Skin epidermis (tissue), 12 donors: ENCODE results near the gene PHETA2.
"Not testable (repeated sequence)": the region's sequence is repeated elsewhere in the genome, so short reads cannot be mapped to it uniquely, and the experiment has no call there.

Experiments
- H3K27ac ChIP-seq, 21 experiments: fragments of 200-600 bp; sonication (generic) in 11 of 21; one replicate each; pipeline ENCODE4 v1.5.0; 2020; ENCODE audit warnings: mild to moderate bottlenecking in 3 of 21, inconsistent platforms in 2 of 21, moderate library complexity in 2 of 21
- H3K4me3 ChIP-seq, 7 experiments: fragments of 200-600 bp; sonication (generic) in 2 of 7; one replicate each; pipeline ENCODE4 v1.5.0; 2020; ENCODE audit warnings: inconsistent platforms in 2 of 7, mild to moderate bottlenecking in 2 of 7, moderate library complexity in 1 of 7

PHETA2 gene

GRCh38 chr22:42090596-42091454, 16.8 kb downstream of the PHETA2 start, which contains the start of gene NDUFA6:
Gene NDUFA6 (minus strand): TSS chr22:42090772. CDS start chr22:42090744, 28 bp downstream.
- peak within 1 kb of the TSS; percentile 66 to 95 (median 85) for H3K4me3 ChIP-seq

GRCh38 chr22:42091455-42091782, 17.4 kb downstream of the PHETA2 start:
- H3K4me3 ChIP-seq = peak overlapping the region; percentile 51 to 95 (median 85)
- H3K27ac ChIP-seq = peak overlapping the region in 20 of 21 experiments; percentile 69 to 98 (median 92)

More at GRCh38 chr22:42090596-42091454, 16.8 kb downstream of the PHETA2 start, which contains the start of gene NDUFA6:
- peak within 1 kb of the TSS; percentile 41 to 99 (median 94) for H3K27ac ChIP-seq

- no peak overlapping the region for H3K4me3 ChIP-seq
- no peak overlapping the region for H3K27ac ChIP-seq
Measured at GRCh38 chr22:42101199-42101598, 27.2 kb downstream of the PHETA2 start.

- not testable (repeated sequence) for H3K4me3 ChIP-seq, H3K27ac ChIP-seq
Measured at GRCh38 chr22:42104332-42104860, 30.3 kb downstream of the PHETA2 start.

GRCh38 chr22:42108848-42109247, 34.8 kb downstream of the PHETA2 start:
- Histone ChIP-seq H3K4me3 (no peak overlapping the region), H3K27ac (no peak overlapping the region)

- no peak overlapping the region for H3K4me3 ChIP-seq
- no peak overlapping the region for H3K27ac ChIP-seq
Measured at GRCh38 chr22:42111798-42112197, 37.8 kb downstream of the PHETA2 start.

GRCh38 chr22:42112793-42113192, 38.7 kb downstream of the PHETA2 start:
- H3K27ac ChIP-seq, H3K4me3 ChIP-seq: not testable (repeated sequence)

- Histone ChIP-seq H3K27ac (no peak overlapping the region), H3K4me3 (no peak overlapping the region)
Measured at GRCh38 chr22:42114721-42115120, 40.7 kb downstream of the PHETA2 start.

GRCh38 chr22:42115420-42115830, 41.4 kb downstream of the PHETA2 start:
- not testable (repeated sequence) for H3K4me3 ChIP-seq, H3K27ac ChIP-seq

- no peak overlapping the region for H3K4me3 ChIP-seq
Measured at GRCh38 chr22:42116848-42117424, 42.9 kb downstream of the PHETA2 start.

GRCh38 chr22:42120231-42121021, 46.4 kb downstream of the PHETA2 start:
- H3K4me3 ChIP-seq = not testable (repeated sequence)
- peak overlapping the region in 8 of 21 experiments; percentile 2 to 79 (median 37) for H3K27ac ChIP-seq

More at GRCh38 chr22:42116848-42117424, 42.9 kb downstream of the PHETA2 start:
- no peak overlapping the region for H3K27ac ChIP-seq

GRCh38 chr22:42123529-42123928, 49.5 kb downstream of the PHETA2 start:
- H3K4me3 ChIP-seq, H3K27ac ChIP-seq: not testable (repeated sequence)

- Histone ChIP-seq H3K4me3 (no peak overlapping the region), H3K27ac (no peak overlapping the region)
Measured at GRCh38 chr22:42127606-42128005, 53.6 kb downstream of the PHETA2 start.

GRCh38 chr22:42128007-42128406, 54.0 kb downstream of the PHETA2 start:
- not testable (repeated sequence) for H3K4me3 ChIP-seq, H3K27ac ChIP-seq
